Measurements from ENCODE around the gene TIMM8B.
"Not testable (repeated sequence)": the region's sequence is repeated elsewhere in the genome, so short reads cannot be mapped to it uniquely, and the experiment has no call there.

Gene TIMM8B

DNA sequence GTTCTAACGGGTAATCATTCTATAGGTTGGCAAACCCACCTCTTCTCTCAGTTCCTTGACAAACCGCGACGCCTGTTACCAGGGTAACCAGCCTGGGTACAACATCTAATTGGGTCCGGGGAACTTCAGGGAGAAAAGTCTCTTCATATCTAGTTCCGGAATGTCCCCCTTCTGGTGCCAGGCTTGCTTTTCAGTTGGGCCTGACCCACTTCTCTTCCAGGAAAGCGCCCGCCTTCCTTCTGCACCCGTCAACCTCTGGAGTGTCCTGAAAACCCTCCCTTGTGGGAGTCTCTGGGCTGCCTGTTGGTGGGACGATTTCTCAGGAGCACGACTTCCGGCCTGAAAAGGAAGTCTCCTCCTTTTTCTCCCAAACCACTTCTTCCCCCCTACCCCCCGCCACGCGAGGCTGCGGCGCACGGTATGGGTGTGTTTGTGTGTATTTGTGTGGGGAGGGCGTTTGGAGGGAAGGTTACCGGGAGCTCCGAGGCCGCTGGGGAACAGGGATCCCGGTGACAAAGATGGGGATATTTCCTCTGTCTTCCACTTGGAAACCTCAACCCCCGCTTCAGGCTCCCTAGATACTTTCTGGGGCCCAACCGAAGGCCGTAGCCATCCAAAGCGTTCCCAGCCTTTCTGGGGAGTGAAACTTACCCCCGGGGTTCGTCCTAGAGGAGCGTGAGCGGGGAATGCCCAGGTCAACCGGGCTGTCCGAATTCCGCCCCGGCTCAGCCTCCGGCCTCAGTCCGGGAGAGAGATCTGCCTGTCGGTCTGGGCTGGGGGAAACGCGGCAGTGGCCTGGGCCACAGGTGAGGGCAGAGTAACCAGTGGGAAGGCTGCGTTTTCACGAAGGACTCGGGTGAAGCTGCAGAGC is 12.4 kb downstream of the TIMM8B start, which contains the start of the genes NKAPD1 and PIH1D2:
TSS of gene NKAPD1 (plus strand) at position 359 of the 871 bp plus-strand sequence. CDS start 1,276 bp downstream, outside the sequence.
TSS of gene PIH1D2 (minus strand) at position 77 of the 871 bp plus-strand sequence. CDS start 843 bp downstream, outside the sequence.
- DNase-seq, result peak; percentile 90

DNA sequence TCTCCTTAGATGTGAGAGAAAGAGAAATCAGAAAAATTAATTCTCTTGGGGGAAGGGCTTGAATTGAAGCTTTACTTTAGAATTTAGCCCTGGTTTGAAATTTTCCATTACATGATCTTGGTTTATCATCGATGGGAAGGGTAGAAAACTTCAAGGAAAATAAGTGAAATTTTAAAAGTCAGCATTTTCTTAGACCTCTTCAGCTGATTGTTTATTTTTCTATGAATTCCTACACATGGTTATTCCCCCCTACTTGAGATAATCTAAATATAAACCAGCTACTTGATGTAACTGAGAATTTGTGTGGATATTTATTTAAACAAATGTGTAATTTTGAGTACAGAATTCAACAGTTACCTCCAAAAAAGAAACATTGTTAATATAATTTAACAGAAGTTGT is 23.6 kb downstream of the TIMM8B start:
- no peak for DNase-seq

DNA sequence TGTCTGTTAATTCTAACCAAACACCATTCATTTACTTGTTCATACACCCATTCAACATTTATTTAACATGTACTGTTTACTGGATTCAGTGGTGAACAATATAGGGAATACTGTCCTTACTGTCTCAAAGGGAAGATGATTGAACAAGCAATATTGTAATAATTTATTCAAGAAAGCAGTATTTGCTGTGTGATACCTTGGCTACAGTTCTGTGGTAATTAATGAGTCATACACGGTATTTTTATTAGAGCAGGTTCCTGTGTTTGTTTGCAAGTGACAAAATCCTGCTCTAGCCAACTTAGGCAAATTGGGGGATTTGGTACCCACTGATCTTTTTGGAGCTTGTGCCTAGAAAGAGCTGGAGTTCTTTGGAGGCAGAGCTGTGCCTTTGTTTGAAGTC is 28.5 kb downstream of the TIMM8B start:
- no peak for DNase-seq

DNA sequence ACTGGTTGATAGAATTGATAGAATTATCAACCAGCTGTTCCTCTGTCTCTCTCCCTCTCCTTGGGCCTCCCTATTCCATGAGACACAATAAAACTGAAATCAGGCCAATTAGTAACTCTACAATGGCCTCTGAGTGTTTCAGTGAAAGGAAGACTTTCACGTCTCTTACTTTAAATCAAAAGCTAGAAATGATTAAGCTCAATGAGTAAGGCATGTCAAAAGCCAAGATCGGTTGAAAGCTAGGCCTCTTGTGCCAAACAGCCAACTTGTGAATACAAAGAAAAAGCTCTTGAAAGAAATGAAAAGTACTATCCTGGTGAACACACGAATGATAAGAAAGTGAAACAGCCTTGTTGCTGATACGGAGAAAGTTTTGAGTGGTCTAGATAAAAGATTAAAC is 29.4 kb downstream of the TIMM8B start:
- DNase-seq, result no peak

DNA sequence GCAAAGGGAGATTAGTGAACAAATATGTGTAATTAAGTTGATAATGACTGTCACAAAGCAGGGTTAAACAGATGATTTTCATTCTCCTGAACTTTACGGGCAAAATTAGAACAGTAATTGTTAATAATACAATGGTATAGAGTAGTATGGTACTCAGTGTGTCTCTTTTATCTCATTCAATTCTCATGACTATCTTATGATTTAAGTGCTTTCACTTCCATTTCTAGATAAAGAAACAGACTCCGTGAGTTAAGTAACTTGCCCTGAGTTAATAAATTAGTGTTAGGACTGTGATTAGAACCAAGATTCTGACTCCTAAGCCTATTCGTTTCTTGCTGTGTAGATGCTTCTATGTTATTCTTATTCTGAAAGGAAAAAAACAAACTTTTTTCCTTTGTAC is 34.8 kb downstream of the TIMM8B start:
- DNase-seq, result no peak

DNA sequence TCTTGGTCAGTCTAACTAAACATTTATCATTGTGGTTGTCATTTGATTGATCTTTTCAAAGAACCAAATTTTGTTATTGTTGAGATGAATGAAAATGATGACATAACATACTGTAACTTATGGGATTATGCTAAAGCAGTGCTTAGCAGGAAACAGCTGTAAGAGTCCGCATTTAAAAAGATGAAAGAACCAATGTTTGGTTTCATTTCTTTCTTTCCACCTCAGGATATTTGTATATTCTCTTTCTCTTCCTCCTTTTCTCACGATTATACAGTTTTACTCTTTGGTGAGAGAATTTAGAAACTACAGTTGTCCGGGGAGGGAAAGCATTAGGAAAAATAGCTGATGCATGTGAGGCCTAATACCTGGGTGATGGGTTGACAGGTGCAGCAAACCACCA is 35.8 kb downstream of the TIMM8B start:
- no peak for DNase-seq

DNA sequence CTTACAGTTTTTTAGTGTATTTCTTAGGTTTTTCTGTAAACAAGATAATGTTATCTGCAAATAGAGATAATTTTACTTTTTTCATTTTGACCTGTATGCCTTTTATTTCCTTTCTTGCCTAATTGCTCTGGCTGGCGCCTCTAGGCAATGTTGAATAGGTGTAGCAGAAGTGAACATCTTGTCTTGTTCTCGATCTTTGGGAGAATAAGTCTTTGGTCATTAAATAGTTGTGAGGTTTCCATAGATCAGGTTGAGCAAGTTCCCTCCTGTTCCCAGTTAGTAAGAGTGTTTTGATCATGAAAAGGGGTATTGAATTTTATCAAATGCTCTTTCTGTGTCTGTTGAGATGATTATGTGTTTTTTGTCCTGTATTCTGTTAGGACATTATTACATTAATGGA is 36.8 kb downstream of the TIMM8B start:
- DNase-seq, result no peak

DNA sequence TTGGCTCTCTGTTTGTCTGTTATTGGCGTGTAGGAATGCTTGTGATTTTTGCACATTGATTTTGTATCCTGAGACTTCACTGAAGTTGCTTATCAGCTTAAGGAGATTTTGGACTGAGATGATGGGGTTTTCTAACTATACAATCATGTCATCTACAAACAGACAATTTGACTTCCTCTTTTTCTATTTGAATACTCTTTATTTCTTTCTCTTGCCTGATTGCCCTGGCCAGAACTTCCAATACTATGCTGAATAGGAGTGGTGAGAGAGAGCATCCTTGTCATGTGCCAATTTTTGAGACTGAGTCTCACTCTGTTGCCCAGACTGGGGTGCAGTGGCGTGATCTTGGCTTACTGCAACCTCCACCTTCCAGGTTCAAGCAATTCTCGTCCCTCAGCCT is 38.3 kb downstream of the TIMM8B start:
- not testable (repeated sequence) for DNase-seq

DNA sequence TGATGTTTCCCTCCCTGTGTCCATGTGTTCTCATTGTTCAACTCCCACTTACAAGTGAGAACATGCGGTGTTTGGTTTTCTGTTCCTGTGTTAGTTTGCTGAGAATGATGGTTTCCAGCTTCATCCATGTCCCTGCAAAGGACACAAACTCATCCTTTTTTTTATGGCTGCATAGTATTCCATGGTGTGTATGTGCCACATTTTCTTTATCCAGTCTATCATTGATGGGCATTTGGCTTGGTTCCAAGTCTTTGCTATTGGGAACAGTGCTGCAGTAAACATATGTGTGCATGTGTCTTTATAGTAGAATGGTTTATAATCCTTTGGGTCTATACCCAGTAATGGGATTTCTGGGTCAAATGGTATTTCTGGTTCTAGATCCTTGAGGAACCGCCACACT is 39.9 kb downstream of the TIMM8B start:
- DNase-seq, result not testable (repeated sequence)

DNA sequence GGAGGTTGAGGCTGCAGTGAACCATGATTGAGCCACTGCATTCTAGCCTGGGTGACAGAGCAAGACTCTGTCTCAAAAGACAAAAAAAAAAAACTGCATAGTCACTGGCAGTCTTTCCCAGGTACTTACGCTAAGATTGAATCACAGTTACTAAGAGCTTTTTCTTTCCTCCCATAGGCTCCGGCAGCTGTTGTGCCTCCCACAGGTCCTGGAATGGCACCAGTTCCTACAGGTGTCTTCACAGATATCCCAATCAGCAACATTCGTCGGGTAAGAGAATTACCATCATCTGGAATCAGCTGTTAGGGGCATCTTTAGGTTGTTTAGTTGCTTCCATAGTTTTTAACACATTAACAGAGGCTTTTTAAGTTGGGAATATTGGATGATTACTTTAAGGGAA is 41.6 kb downstream of the TIMM8B start:
- DNase-seq, result no peak

DNA sequence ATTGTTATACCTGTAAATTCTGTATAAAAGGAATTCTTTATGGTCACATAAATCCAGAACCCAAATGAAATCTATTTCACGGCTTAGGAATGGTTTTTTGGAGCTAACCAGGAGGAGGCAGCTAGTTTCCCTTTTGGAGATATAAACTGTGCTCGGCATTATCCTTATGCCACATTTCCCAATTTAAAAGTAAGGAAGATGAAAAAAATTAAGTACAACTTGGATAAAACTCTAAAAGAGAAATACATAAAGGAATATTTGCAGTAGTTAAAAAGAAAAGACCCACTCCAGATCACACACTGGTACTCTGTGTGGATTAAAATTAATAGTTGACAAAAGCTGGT is 43.6 kb downstream of the TIMM8B start:
- no peak for DNase-seq

DNA sequence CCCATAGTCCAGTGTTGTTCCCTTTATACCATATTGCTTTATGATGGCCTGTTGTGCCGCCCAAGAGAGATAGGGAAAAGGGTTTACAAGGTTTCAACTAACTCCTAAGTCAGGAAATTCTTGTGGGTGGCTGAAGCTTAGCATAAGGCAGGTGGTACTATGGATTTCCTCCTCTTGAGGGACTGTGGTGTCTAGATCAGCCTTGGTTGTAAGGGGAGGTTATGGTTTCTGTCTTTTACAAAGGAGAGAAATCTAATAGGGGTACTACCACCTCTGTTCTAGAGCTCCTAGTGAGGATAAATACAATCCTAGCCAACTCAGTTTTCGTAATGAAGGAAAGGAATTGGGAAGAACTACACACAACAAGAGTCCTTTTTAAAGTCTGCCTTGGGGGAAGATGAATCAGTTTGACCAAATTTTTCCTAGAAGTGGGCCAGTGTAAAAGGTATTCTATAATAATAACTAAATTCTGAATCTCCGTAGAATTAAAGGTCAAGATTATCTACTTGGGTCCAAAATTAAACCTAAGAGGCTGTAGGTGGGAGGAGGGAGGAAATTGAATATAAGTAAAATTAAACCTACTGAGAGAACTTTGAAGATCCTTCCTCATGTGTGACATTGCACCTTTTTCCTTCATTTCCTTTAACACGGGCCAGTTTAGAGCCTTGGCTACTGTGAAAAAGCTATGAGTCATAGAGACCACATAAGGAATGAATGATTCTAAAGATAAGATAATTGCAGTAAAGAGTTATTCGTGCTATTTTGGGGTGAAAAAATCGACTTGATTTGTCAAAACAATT is 44.2 kb downstream of the TIMM8B start:
- no peak for DNase-seq

DNA sequence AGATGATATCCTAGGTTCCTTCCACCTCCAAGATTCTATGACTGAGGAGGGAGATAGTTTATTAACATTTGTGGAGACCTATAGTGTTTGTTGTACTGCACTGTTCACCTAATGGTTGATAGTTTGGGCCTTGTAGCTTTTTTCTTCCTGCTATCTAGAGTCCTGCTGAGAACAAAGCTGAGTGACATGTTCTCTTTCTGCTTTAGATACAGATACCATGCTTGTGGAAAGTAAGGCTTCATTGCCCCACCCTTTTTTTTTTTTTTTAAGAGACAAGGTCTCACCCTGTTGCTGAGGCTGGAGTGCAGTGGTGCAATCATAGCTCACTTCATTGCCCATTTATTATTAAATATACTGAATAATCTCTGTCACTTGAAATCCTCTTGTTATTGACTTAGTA is 49.0 kb downstream of the TIMM8B start:
- no peak for DNase-seq

Measured in NCI-H1092 treated with DMSO at 0.1 percent for 48 hours (cell line).